SKM-1 treated with dmso at 0.1 percent for 144 hours (cell line): Measurements from ENCODE around the gene DEFB124.
"Not testable (repeated sequence)": the region's sequence is repeated elsewhere in the genome, so short reads cannot be mapped to it uniquely, and the experiment has no call there.

ENCODE experiments used
- DNase-seq: peaks from one replicate; lab custom pipeline; 2025; ENCODE audit not compliant: unreplicated experiment; lab: John Stamatoyannopoulos, UW

The DEFB124 gene

DNA sequence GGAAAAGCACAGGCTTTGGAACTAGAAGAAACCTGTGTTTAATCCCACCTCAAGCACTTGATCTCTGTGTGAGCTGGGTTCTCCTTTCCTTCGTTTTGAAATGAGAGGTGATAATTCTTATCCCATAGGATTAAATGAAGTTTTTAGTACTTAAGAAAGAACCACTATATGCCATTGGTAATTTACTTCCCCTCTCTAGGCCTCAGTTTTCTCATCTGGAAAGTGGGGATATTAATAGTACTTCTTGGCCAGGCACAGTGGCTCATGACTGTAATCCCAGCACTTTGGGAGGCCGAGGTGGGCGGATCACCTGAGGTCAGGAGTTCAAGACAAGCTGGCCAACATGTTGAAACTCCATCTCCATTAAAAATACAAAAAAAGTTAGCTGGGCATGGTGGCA lies 14.2 kb upstream of the DEFB124 start:
- DNase-seq, result no peak

DNA sequence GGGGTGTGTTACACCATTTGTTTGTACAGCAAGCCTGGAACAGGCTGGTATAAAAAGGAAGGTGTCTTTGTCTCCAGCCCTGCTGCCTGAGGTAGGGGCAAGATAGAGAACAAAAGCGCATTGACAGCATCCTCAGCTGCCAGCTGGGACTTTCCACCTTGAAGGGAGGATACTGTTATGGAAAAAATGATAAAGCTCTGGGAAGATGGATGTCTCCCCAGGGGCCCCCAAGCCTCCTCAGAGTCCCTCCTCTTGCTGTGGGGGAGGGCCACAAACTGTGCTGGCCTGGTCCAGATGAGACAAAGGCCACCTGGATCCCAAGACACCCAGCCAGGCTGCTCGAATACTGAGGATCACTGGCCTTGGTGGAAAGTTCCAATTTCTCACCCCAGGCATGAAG lies 13.2 kb upstream of the DEFB124 start:
- DNase-seq, result no peak

DNA sequence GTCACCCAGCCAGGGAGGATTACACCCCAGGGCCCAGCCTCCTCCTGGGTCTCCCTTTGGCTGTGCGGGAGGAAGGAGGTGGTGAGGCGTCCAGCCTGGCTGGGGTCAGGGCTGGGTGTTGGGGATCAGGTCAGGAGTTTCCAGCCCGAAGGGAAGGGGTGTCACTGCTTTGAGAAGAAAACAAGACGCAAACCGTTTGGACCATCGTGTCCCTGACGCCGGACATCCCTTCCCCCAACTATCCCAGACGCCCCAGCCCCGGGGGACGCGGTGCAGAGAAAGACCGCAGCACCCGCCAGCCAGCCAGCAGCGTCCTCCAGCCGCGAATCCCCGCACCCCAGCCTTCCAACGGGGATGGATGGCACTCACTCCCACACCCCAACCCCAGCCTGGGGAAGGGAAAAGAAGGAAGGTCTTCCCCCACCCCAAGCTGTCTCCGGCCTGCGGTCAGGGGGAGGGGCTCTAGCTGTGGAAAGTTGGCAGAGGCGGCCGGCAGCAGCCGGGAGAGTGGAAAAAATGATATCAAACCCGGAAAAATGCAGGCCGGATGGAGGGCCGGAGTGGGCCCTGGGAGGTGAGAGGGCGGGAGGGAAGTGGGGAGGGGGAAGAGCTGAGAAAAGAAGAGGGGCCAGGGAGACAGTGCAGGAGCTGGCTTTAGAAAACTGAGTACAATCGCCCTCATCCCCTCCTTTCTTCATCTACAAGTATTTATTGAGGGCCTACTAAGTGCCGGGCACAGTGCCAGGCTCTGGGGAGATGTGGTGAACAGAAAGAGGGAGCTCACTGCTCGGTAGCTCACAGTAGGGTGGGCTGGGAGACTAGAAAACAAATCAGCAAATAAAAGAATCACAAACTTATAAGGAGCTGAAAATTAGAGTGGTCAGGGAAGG lies 10.8 kb upstream of the DEFB124 start:
- DNase-seq, result no peak

DNA sequence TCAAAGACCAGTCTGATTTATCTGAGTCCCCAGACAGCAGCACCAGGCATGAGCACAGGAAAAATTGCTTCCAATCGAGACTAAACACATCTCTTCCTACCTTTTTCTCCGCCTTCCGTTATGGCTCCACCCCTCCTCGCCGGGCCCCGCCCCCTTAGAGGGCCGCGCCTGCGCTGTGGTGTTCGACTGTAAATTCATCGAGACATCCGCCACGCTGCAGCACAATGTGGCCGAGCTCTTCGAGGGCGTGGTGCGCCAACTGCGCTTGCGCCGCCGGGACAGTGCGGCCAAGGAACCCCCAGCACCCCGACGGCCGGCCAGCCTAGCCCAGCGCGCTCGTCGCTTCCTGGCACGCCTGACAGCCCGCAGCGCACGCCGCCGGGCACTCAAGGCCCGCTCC lies 9.1 kb upstream of the DEFB124 start:
- DNase-seq, result no peak

DNA sequence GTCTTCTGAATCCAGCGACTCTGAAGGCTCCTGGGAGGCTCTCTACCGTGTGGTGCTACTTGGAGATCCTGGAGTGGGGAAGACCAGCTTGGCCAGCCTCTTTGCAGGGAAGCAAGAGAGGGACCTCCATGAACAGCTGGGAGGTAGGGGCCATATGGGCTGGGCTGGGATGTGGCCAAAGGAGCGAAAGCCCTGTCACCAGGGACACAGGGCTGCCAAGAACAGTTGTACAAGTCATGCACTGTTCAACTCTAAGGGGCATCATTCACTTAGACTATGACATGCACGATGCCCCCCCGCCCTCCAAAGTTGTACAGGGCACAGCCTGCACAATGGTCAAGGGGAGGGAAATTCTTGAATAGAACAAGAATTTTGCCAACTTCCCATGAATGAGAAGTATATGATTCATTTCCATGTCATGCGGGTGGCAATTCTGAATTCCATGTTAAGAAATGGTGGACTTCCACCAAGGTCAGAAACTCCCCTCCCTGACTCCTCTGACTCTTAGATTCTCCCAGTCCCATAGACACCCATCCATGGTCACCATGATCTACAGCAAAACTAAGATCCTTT lies 1.8 kb upstream of the DEFB124 start:
- no peak for DNase-seq

DNA sequence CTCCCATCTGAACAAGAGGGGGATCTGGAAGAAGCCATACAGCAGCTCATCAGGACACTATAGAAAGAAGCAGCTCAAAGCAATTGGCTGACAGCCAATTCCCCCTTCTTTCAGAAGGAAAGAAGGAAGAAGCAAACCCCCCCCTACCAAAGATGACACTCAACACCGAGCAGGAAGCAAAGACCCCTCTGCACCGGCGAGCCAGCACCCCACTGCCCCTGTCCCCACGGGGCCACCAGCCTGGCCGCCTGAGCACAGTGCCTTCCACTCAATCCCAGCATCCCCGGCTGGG lies 1.3 kb upstream of the DEFB124 start:
- no peak for DNase-seq

DNA sequence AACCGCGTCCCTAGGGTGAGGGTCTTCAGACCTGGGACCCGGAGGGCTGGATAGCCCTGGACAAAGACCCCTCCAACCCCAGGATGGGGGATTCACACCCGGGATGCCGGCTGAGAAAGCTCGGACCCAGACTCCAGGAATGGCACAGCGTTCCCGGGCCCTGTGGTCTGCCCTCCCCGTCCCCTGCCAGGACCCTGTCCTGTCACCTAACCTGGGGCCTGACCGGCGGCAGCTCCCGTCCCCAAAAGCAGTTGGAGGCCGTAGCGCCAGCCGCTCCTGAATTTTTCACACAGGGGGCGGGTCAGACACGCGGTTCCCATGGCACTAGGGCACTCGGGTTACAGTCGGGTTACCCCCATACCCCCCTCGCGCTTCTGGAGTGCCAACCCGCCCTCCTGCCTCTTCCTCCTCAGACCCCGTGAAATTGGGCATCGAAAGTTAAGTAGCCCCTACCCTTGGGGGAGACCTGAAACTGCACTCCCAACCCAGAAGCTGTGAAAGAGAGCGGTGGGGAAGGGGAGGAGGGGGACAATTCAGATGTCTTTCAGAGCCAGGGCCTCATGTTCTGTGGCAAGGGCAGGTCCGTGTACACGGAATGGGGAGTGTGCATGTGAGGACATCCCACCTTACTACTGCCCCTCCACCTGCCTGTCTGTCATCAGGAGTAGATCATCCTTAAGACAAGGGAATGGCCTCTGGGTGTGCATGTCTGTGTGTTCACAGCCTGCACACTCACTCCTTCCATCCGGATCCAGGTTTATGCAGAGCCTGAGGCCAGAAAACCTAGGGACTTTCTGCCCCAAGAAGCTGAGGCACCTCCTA lies 756 bp upstream of the DEFB124 start:
- DNase-seq, result no peak

DNA sequence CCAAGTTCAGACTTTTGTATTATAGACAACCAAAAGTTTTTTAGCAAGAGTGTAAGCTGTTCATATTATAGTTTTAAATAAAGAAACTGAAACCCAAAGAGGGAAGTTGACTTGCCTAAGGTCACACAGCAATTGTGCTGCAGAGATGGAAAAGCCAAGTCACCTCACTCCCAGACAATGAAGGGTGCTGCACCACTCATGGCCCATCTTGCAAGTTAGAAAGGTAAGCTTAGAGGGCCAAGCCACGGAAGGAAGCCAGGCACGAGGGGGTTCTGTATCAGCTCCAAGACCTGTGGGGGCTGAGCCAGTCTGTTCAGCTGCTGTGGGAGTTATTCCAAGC lies 860 bp downstream of the DEFB124 start:
- no peak for DNase-seq

DNA sequence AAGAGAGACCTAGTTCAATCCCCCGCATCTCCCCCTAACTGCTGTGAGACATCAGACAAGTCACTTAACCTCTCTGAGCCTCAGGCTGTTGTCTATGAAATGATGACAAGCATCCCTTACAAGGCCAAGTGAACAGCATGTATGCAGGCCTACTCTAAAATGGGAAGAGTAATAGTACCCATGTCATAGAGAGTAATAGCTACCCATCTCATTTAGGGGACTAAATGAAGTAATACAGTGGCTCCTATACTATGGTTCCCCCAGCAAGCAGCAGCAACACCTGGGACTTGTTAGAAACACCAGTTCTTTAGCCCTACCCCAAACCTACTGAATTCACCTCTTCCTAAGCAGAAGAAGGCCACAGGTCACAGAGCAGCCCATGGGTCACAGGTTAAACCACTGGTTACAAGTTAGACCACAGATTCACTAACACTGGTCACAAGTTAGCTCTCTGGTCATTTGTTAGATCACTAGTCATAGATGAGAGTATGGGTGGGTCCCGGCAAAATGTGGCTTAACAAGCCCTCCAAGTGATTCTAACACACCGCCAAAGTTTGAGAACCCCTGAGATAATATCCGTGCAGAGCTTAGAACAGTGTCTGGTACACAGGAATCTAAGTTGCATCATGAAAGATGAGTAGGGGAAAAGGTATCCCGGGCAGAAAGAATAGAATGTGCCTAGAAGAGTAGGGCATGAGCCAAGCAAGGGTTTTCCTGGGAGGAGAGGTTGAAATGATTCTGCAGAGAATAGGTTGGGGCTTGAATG lies 1.4 kb downstream of the DEFB124 start:
- no peak for DNase-seq

DNA sequence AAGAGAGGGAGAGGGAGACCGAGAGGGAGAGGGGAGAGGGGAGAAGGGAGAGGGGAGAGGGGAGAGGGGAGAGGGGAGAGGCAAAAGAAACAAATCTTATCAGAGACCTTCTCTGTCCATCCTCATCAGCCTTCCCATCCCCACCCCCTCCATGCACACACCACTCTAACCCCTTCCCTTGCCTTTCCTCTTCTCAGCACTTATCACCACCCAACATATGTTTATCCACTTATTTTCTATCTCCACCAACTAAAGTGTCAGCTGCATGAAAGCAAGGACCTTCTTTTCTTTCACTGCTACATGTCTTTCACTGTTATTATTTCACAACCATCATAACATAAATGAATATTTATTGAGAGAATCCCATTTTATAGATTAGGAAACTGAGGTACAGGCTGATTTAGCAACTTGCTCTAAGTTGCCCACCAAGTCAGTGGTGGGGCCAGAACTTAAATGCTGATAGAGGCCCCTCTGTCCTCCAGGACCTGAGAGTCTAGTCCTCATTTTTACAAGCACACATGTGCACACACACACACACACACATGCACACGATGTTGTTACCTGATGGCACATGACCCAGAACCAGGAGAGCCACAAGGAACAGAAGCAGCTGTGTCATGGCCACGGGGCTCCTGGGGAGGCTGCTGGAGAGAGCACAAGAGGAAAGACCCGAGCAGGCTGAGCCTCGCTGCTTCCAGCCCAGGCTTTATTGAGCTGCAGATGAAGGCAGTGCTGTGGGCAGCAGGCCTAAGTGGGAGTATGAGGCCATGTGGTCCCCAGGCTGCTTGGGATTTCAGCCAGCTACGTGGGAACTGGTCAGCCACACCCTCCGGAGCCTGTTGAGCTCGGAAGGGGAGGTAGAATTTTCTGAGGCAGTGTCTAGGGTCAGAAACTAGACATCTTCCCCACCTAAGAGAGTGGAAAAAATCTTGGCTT lies 2.3 kb downstream of the DEFB124 start:
- no peak for DNase-seq

DNA sequence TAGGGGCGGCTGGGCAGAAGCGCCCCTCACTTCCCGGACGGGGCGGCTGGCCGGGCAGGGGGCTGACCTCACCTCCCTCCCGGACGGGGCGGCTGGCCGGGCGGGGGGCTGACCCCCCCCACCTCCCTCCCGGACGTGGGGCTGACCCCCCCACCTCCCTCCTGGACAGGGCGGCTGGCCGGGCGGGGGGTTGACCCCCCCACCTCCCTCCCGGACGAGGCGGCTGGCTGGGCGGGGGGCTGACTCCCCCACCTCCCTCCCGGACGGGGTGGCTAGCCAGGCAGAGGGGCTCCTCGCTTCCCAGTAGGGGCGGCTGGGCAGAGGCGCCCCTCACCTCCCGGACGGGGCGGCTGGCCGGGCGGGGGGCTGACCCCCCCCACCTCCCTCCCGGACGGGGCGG lies 4.0 kb downstream of the DEFB124 start:
- DNase-seq, result not testable (repeated sequence)

DNA sequence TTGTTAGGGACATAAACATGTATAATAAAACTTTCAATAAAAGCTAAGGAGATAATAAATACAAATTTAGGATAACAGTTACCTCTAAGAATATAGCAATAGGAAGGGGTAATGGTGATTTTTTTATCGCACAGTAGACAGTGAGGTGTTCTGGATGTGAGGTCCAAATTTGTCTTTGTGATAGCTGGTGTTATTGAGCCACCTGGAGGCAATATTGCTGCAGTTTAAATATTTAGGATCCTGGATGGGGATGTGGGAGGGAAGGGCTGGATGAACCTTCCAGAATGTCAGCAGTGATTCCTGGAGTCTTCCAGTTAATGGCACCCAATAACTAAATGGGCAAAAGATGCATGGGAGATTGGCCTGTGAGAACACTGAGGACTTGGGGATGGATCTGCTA lies 20.6 kb downstream of the DEFB124 start:
- no peak for DNase-seq

DNA sequence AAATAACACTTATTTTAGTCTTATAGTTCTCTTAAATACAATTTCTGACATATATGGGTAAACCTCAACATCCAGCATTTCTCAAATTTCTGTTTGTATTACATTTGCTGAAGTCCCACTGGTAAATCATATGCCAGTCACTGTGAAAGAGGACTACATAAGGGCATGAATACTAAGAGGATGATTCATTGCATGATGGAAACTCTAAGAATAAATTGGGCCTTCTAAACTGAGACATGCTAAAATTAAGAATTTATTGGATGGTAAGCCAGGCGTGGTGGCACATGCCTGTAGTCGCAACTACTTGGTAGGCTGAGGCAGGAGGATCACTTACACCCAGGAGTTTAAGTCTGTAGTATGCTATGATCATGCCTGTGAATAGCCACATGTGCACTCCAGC lies 22.4 kb downstream of the DEFB124 start:
- DNase-seq, result no peak

DNA sequence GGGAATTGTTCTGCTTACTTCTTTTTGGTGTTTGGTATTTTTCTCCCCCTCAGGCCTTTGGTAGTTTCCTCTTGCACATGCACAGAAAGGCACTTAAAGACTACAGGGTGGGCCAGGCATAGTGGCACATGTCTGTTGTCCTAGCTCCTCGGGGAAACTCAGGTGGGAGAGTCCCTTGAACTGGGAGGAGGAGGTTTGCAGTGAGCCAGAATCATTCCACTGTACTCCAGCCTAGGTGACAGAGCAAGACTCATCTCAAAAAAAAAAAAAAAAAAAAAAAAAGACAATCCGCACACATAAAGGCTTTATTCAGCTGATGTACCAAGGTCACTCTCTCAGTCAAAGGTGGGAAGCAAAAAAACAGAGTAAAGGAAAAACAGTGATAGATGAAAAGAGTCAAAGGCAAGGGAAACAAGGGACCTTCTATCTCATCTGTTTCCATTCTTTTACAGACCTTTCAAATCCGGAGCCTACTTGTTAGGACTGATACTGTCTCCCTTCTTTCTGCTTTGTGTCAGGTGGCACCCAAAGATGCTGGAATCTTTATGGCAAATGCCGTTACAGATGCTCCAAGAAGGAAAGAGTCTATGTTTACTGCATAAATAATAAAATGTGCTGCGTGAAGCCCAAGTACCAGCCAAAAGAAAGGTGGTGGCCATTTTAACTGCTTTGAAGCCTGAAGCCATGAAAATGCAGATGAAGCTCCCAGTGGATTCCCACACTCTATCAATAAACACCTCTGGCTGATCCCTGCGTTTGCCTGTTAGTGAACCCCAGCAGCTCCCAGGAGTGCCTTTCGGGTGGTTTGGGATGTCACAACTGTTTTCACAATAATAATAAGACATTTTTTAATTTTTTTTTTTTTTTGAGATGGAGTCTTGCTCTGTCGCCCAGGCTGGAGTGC lies 25.2 kb downstream of the DEFB124 start:
- DNase-seq, result no peak

DNA sequence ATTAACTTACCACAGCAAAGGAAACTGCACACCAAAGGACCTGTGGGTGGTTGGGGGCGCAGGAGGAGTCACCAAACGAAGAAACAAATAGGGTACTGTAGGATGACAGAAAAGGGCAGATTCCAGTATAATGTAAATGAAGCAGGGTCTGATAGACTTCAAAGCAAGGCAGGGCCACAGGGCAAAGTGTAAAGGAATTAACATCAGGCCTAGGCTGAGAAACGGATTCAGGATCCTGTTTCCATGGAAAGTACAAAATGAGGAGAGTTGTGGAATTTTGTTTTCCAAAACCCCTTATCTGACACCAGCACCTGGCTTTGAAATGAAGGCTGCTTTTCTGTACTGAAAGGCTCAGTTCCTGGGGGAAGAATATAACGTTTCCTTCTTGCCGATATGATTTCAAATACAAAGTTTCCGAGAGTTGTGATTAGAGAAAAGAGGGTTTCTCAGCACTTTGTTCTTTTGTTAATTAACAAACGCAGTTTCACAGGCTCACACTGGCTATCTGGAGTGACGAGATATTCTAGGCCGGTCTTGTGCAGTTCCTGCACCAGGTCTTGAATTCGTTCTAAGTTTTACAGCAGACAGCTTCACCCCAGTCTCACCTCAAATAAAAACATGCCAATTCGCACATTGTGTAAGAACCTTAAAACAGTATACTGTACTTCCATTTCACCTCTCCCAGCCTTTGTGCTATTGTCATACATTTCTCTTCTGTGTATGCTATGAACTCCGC lies 28.7 kb downstream of the DEFB124 start:
- DNase-seq, result no peak

DNA sequence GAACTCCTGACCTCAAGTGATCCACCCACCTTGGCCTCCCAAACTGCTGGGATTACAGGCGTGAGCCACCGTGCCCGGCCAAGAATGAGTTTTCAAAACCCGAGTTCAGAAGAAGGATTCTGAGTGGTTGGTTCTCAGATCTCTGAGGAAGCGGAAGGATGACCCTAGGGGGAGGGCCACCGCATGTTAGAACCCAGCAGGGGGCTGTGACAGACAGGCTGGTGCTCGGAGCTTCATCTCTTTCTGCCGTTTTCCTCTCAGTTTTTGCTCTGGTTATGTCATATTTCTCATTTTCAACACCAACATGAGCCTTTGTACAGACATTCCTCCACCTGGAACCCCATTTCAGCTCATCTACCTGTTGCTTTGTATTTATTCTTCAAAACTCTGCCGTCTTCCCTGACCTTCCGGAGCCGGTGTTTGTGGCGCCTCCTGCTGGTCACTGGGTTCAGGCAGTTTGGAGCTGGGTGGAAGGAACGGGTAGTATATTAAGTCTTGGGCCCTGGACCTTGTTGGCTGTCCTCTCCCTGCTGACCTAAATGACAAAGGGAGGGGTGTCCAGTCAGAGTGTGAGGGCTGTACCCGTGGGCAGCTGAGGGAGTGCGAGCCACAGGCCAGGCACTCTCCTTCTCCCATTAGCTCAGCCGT lies 34.8 kb downstream of the DEFB124 start, which contains the start of gene DEFB123:
Gene DEFB123, plus strand, starts transcription at position 621 of the 648 bp plus-strand sequence. CDS start 67 bp downstream, outside the sequence.
- no peak for DNase-seq

DNA sequence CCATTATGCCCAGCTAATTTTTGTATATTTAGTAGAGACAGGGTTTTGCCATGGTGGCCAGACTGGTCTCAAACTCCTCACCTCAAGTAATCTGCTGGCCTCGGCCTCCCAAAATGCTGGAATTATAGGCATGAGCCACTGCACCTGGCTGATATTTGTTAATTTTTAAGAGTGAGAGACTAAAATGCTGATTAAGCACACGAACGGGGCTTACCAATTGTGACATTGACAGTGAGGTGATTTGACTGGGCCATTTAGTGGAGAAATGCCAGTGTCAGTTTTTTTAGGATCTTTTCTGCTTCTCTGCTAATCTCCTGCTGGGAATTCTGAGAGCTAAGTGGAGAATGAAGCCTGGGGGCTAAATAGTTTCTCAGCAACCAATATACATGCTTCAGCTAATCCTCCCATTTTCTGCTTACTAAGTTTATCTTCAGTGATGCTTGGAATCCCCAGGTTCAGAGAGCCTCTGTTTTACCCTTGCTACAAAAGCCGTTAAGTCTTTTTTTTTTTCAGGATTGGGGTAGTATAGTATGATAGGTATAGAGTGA lies 44.3 kb downstream of the DEFB124 start:
- DNase-seq, result no peak

DNA sequence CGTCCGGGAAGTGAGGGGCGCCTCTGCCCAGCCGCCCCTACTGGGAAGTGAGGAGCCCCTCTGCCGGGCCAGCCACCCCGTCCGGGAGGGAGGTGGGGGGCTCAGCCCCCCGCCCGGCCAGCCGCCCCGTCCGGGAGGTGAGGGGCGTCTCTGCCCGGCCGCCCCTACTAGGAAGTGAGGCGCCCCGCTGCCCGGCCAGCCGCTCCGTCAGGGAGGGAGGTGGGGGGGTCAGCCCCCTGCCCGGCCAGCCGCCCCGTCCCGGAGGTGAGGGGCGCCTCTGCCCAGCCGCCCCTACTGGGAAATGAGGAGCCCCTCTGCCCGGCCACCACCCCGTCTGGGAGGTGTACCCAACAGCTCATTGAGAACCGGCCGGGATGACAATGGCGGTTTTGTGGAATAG lies 47.4 kb downstream of the DEFB124 start:
- not testable (repeated sequence) for DNase-seq
